Loucy (cell line): ENCODE data around the gene SLC22A23.

Experiments used
- H2AFZ ChIP-seq: fragments of 200-600 bp; sonication (generic); 2 replicates; pipeline ENCODE4 v1.6.0; 2016; ENCODE audit warnings: antibody characterized with exemption, mild to moderate bottlenecking, low read length, moderate library complexity
- H3F3A ChIP-seq: fragments of 200-600 bp; 2 replicates; pipeline ENCODE4 v1.6.0; 2016; ENCODE audit warnings: antibody characterized with exemption, low read depth, mild to moderate bottlenecking
- H3K27me3 ChIP-seq: fragments of 200-600 bp; sonication (generic); 2 replicates; pipeline ENCODE4 v1.6.1; 2014; ENCODE audit warnings: low read length, mild to moderate bottlenecking; ENCODE audit not compliant: insufficient read depth, poor library complexity, severe bottlenecking
- H3K36me3 ChIP-seq: fragments of 200-600 bp; sonication (generic); 2 replicates; pipeline ENCODE4 v1.6.1; 2016; ENCODE audit warnings: low read length; ENCODE audit not compliant: insufficient read depth
- H3K4me1 ChIP-seq: fragments of 200-600 bp; sonication (generic); 2 replicates; pipeline ENCODE4 v1.5.1; 2014; ENCODE audit warnings: low read length, mild to moderate bottlenecking; ENCODE audit not compliant: insufficient read depth, poor library complexity, severe bottlenecking
- H3K4me2 ChIP-seq: fragments of 200-600 bp; sonication (generic); 2 replicates; pipeline ENCODE4 v1.6.0; 2014; ENCODE audit warnings: antibody characterized with exemption, low read length, low read depth, mild to moderate bottlenecking; ENCODE audit not compliant: poor library complexity, severe bottlenecking
- H3K4me3 ChIP-seq: fragments of 200-600 bp; sonication (generic); 2 replicates; pipeline ENCODE4 v1.5.1; 2014; ENCODE audit warnings: low read length, mild to moderate bottlenecking, mixed read lengths; ENCODE audit not compliant: poor library complexity, severe bottlenecking
- H3K79me2 ChIP-seq: fragments of 200-600 bp; sonication (generic); 2 replicates; pipeline ENCODE4 v1.6.1; 2014; ENCODE audit warnings: low read length; ENCODE audit not compliant: insufficient read depth
- H3K9ac ChIP-seq: fragments of 200-600 bp; sonication (generic); 2 replicates; pipeline ENCODE4 v1.6.0; 2014; ENCODE audit warnings: mild to moderate bottlenecking, low read depth, low read length, moderate library complexity; ENCODE audit not compliant: poor library complexity, severe bottlenecking
- H3K9me2 ChIP-seq: fragments of 200-600 bp; sonication (generic); replicated peaks from 2 replicates; pipeline ENCODE4 v1.6.1; 2016; ENCODE audit warnings: low read depth, low read length, mixed read lengths
- H3K9me3 ChIP-seq: fragments of 200-600 bp; sonication (generic); 2 replicates; pipeline ENCODE4 v1.6.1; 2014; ENCODE audit warnings: mild to moderate bottlenecking, antibody characterized with exemption, low read length, low read depth; ENCODE audit not compliant: insufficient read depth
- H4K20me1 ChIP-seq: fragments of 200-600 bp; sonication (generic); 2 replicates; pipeline ENCODE4 v1.6.0; 2014; ENCODE audit warnings: antibody characterized with exemption, low read length, mild to moderate bottlenecking; ENCODE audit not compliant: insufficient read depth, poor library complexity, severe bottlenecking
- EZH2phosphoT487 ChIP-seq: fragments of 200-600 bp; IDR thresholded peaks from 2 replicates; pipeline ENCODE4 v1.6.1; 2018; ENCODE audit warnings: antibody characterized with exemption, mild to moderate bottlenecking, moderate library complexity, borderline replicate concordance
- TF ChIP-seq, protein P1 (sequence below): fragments of 200-600 bp; sonication (generic); conservative IDR thresholded peaks from 2 replicates; pipeline ENCODE4 v1.5.1; 2014; ENCODE audit warnings: mild to moderate bottlenecking, antibody characterized with exemption, low read length

The SLC22A23 gene

GRCh38 chr6:3484946-3485345, 28.1 kb upstream of the SLC22A23 start:
- Histone ChIP-seq H3K4me1 (no peaks in the 10 kb centered on the region), H3K27me3 (no peaks in the 10 kb centered on the region), H3K79me2 (no peaks in the 10 kb centered on the region), H2AFZ (no peak overlapping the region), H3K36me3 (no peaks in the 10 kb centered on the region), H3K9me3 (no peaks in the 10 kb centered on the region; the same call in 1 of the 2 replicates), H4K20me1 (no peaks in the 10 kb centered on the region), H3F3A (no peaks in the 10 kb centered on the region), H3K9me2 (no peaks in the 10 kb centered on the region), H3K9ac (no peak overlapping the region), H3K4me2 (no peak overlapping the region), H3K4me3 (no peak overlapping the region)
- TF ChIP-seq, protein P1, sequence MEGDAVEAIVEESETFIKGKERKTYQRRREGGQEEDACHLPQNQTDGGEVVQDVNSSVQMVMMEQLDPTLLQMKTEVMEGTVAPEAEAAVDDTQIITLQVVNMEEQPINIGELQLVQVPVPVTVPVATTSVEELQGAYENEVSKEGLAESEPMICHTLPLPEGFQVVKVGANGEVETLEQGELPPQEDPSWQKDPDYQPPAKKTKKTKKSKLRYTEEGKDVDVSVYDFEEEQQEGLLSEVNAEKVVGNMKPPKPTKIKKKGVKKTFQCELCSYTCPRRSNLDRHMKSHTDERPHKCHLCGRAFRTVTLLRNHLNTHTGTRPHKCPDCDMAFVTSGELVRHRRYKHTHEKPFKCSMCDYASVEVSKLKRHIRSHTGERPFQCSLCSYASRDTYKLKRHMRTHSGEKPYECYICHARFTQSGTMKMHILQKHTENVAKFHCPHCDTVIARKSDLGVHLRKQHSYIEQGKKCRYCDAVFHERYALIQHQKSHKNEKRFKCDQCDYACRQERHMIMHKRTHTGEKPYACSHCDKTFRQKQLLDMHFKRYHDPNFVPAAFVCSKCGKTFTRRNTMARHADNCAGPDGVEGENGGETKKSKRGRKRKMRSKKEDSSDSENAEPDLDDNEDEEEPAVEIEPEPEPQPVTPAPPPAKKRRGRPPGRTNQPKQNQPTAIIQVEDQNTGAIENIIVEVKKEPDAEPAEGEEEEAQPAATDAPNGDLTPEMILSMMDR = no peak
- no peak for TF ChIP-seq EZH2phosphoT487

GRCh38 chr6:3484192-3484591, 27.3 kb upstream of the SLC22A23 start:
- H4K20me1 ChIP-seq = no peaks in the 10 kb centered on the region
- H3K36me3 ChIP-seq = no peaks in the 10 kb centered on the region
- no peaks in the 10 kb centered on the region for H3K4me1 ChIP-seq
- H3K9ac ChIP-seq = no peak overlapping the region
- H3K9me3 ChIP-seq = no peaks in the 10 kb centered on the region; the same call in 1 of the 2 replicates
- H3K27me3 ChIP-seq = no peaks in the 10 kb centered on the region
- no peak overlapping the region for H2AFZ ChIP-seq
- H3K4me2 ChIP-seq = no peak overlapping the region
- no peaks in the 10 kb centered on the region for H3K79me2 ChIP-seq
- no peak overlapping the region for H3K4me3 ChIP-seq
- TF ChIP-seq, protein P1 = no peak
- TF ChIP-seq EZH2phosphoT487 = no peak
- no peaks in the 10 kb centered on the region for H3K9me2 ChIP-seq
- no peaks in the 10 kb centered on the region for H3F3A ChIP-seq

DNA sequence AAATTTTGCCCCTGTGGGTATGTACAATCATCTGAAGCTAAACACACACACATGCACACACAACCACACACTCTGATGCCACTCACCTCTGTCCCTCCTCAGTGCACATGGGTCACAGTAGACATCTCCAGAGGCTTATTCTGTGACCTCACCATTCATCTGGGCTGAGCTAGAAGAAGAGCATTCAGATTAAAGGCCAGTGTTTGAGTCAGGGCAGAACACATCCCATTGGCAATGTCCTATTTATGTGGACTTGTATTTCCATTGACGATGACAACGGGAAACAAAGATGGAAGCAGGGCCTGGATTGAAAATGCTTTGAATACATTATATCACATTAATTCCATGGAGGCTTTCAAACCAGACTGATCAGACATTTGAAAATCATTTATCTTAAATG, 26.8 kb upstream of the SLC22A23 start:
- no peak for TF ChIP-seq EZH2phosphoT487
- TF ChIP-seq, protein P1 = no peak
- Histone ChIP-seq H2AFZ (no peak overlapping the region), H3K9me3 (no peaks in the 10 kb centered on the region; the same call in 1 of the 2 replicates), H3K4me1 (no peaks in the 10 kb centered on the region), H3K9me2 (no peaks in the 10 kb centered on the region), H3K4me2 (no peak overlapping the region), H3F3A (no peaks in the 10 kb centered on the region), H3K4me3 (no peak overlapping the region), H4K20me1 (no peaks in the 10 kb centered on the region), H3K36me3 (no peaks in the 10 kb centered on the region), H3K27me3 (no peaks in the 10 kb centered on the region), H3K9ac (no peak overlapping the region), H3K79me2 (no peaks in the 10 kb centered on the region)
